ENCODE data around the gene SKA1.
"Not testable (repeated sequence)": the region's sequence is repeated elsewhere in the genome, so short reads cannot be mapped to it uniquely, and the experiment has no call there.

SKA1 gene

DNA sequence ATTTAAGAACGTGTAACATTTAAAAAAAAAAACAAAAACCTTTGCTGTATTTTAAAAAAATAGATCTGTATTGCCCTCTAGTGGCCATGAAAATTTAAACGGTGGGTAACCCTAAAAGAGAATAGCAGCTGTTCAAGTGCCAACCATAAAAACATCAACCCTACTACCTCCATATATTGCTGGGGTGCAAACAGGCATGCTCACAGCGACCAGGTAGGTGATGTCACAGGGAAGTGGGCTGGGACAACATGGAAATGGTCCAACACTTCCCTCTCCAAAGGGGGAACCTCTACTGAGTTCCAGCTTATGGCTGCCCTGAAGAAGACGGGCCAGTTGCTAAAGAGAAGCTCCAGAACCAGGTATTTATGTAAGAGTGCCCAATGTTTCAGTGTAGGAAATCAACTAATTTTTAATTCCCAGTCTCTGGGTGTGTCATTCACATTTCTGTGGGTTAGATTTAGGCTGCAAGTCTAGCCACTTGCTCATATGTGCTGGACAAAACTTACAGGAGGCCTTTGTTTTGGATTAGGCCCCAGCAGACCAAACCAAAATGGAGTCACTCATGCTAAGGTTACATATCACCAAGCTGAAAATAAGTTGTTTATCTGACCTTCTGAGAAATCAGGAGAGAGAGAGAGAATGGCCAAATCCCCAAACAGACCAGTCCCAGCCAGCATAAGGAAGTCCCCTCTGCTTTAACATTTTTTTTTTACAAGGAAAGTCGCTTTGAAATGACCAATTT is 54.5 kb downstream of the SKA1 start:
- H3K36me3 Mint-ChIP-seq (ENCODE audit: low read depth), result peaks cover 8% of the 10 kb centered on the region
- TF ChIP-seq, protein P1, sequence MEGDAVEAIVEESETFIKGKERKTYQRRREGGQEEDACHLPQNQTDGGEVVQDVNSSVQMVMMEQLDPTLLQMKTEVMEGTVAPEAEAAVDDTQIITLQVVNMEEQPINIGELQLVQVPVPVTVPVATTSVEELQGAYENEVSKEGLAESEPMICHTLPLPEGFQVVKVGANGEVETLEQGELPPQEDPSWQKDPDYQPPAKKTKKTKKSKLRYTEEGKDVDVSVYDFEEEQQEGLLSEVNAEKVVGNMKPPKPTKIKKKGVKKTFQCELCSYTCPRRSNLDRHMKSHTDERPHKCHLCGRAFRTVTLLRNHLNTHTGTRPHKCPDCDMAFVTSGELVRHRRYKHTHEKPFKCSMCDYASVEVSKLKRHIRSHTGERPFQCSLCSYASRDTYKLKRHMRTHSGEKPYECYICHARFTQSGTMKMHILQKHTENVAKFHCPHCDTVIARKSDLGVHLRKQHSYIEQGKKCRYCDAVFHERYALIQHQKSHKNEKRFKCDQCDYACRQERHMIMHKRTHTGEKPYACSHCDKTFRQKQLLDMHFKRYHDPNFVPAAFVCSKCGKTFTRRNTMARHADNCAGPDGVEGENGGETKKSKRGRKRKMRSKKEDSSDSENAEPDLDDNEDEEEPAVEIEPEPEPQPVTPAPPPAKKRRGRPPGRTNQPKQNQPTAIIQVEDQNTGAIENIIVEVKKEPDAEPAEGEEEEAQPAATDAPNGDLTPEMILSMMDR (IDR thresholded peaks at IDR 0.05; ENCODE audit: unreplicated experiment in 3 of 3), result peak; percentile 49 to 74 (median 52)
- no peak overlapping the region for H3K27ac Mint-ChIP-seq
- H3K27me3 Mint-ChIP-seq (ENCODE audit: low read depth), result no peaks in the 10 kb centered on the region
- H3K4me3 Mint-ChIP-seq, result no peak overlapping the region
- no peaks in the 10 kb centered on the region for H3K4me1 Mint-ChIP-seq
- H3K9me3 Mint-ChIP-seq, result peaks cover 10% of the 10 kb centered on the region

DNA sequence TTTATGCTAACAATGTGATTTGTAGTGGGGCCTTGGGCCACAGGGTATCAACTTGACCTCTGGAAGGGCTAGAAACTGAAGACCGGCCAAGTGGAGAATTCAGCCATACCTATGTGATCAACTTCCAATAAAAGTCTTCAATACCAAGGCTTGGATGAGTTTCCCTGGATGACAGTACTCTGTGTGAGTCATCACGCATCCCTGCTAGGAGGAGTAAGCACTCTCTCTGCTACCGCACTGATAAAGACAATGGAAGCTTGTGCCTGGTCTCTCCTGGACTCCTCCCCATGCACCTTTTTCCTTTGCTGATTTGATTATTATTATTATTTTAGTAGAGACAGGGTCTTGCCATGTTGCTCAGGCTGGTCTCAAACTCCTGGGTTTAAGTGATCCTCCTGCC is 58.1 kb downstream of the SKA1 start:
- H3K27me3 Mint-ChIP-seq (ENCODE audit: low read depth), result peaks cover 3% of the 10 kb centered on the region
- TF ChIP-seq, protein P1 (IDR thresholded peaks at IDR 0.05; ENCODE audit: unreplicated experiment in 3 of 3), result no peak
- no peaks in the 10 kb centered on the region for H3K4me1 Mint-ChIP-seq
- H3K4me3 Mint-ChIP-seq, result no peak overlapping the region
- peaks cover 9% of the 10 kb centered on the region for H3K9me3 Mint-ChIP-seq
- no peaks in the 10 kb centered on the region for H3K36me3 Mint-ChIP-seq (ENCODE audit: low read depth)
- H3K27ac Mint-ChIP-seq, result no peak overlapping the region

DNA sequence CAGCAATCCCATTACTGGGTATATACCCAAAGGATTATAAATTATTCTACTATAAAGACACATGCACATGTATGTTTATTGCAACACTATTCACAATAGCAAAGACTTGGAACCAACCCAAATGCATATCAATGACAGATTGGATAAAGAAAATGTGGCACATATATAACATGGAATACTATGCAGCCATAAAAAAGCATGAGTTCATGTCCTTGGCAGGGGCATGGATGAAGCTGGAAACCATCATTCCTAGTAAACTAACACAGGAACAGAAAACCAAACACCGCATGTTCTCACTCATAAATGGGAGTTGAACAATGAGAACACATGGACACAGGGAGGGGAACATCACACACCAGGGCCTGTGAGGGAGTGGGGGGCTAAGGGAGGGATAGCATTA is 61.9 kb downstream of the SKA1 start:
- not testable (repeated sequence) for H3K36me3 Mint-ChIP-seq (ENCODE audit: low read depth); H3K27me3 Mint-ChIP-seq (ENCODE audit: low read depth); H3K4me3 Mint-ChIP-seq; H3K9me3 Mint-ChIP-seq; H3K27ac Mint-ChIP-seq
- H3K4me1 Mint-ChIP-seq, result peaks cover 11% of the 10 kb centered on the region

DNA sequence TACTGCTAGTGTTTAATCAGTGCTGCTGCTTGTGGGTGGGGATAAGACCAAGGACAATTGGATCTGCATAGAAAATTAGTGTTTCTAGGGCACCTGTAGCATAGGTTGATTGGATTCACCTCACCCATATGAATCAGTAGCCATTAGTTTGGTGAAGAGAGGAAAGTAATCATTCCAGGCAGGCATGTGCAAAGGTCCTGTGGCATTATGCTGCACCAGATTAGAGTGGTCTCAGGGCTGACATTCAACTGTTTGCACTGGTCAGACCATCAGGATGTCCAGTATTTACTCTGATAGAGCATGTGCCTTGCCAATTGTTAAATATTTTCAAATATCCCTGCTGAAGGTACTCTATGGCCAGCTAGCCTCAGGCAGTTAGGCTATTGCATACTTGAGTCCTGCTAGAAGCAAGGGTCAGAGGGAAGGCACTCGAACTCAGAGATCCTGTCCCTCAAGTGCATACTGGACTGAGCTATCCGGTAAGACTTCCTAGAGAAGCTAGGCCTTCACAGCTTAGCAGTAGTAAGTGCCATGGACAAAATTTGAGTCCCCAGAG is 64.7 kb downstream of the SKA1 start:
- Mint-ChIP-seq H3K9me3 (peaks cover 10% of the 10 kb centered on the region), H3K4me3 (no peak overlapping the region)

DNA sequence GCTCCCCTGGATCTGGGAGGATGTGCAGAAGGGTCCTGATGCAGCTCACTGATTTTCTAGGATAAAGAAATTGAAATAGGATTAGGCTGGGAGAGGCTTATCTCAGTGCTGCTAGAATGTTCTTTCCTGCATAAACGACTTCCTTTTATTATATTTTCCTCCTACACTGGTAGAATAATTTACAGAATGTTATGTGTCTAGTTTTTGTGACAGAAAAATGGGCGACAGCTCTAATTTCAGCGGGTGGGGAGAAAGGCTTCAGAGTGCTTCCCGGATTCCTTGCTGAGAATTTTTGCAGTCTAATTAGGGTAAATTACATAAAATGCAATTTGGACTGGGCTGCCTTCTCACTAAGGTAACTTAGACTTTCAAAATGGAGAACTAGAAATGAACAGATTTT is 66.2 kb downstream of the SKA1 start:
- peaks cover 9% of the 10 kb centered on the region for H3K27me3 Mint-ChIP-seq (ENCODE audit: low read depth)

More for the DNA sequence above, 64.7 kb downstream of the SKA1 start:
- no peaks in the 10 kb centered on the region for H3K36me3 Mint-ChIP-seq (ENCODE audit: low read depth)
- H3K27ac Mint-ChIP-seq, result no peak overlapping the region
- H3K27me3 Mint-ChIP-seq (ENCODE audit: low read depth), result peaks cover 9% of the 10 kb centered on the region
- TF ChIP-seq, protein P1 (IDR thresholded peaks at IDR 0.05; ENCODE audit: unreplicated experiment in 3 of 3), result no peak
- peaks cover 11% of the 10 kb centered on the region for H3K4me1 Mint-ChIP-seq

DNA sequence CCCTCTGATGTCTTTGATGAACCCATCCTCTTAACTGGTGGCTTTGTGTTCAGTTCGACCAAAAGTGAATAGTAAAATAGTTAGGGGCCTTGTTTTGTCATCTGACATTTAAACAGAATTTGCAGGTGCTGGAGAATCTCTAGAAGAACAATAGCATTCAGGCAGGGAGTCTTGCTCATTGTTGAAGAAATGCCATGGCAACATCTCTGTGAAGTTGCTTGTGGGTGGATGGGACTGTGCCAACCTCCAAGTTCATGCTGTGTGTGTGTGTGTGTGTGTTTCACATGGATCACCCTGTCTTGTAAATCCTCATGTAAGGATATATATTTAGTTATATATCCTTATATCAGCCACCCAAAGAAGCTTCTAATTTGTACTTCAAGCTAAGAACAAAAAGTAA is 66.7 kb downstream of the SKA1 start:
- Mint-ChIP-seq H3K4me1 (peaks cover 11% of the 10 kb centered on the region), H3K4me3 (no peak overlapping the region), H3K36me3 (ENCODE audit: low read depth) (peaks cover 6% of the 10 kb centered on the region), H3K9me3 (peaks cover 13% of the 10 kb centered on the region), H3K27me3 (ENCODE audit: low read depth) (peaks cover 9% of the 10 kb centered on the region), H3K27ac (no peak overlapping the region)
- TF ChIP-seq, protein P1 (IDR thresholded peaks at IDR 0.05; ENCODE audit: unreplicated experiment in 3 of 3), result no peak

More for the DNA sequence above, 66.2 kb downstream of the SKA1 start:
- peaks cover 14% of the 10 kb centered on the region for H3K9me3 Mint-ChIP-seq
- TF ChIP-seq, protein P1 (IDR thresholded peaks at IDR 0.05; ENCODE audit: unreplicated experiment in 3 of 3), result no peak
- peaks cover 11% of the 10 kb centered on the region for H3K4me1 Mint-ChIP-seq
- no peak overlapping the region for H3K4me3 Mint-ChIP-seq
- H3K27ac Mint-ChIP-seq, result no peak overlapping the region
- peaks cover 6% of the 10 kb centered on the region for H3K36me3 Mint-ChIP-seq (ENCODE audit: low read depth)

All from nephron (organoid).